GM21381 (cell line): ENCODE data around the gene SEBOX.
A peak's percentile ranks its signal among the peaks of the same experiment; 100 is the strongest.

ENCODE experiments used
- ATAC-seq: cut with Tn5 transposase; IDR thresholded peaks from one replicate; pipeline ENCODE4 v1.9.1; 2021; ENCODE audit warnings: mild to moderate bottlenecking, moderate library complexity; ENCODE audit not compliant: unreplicated experiment

Gene SEBOX

DNA sequence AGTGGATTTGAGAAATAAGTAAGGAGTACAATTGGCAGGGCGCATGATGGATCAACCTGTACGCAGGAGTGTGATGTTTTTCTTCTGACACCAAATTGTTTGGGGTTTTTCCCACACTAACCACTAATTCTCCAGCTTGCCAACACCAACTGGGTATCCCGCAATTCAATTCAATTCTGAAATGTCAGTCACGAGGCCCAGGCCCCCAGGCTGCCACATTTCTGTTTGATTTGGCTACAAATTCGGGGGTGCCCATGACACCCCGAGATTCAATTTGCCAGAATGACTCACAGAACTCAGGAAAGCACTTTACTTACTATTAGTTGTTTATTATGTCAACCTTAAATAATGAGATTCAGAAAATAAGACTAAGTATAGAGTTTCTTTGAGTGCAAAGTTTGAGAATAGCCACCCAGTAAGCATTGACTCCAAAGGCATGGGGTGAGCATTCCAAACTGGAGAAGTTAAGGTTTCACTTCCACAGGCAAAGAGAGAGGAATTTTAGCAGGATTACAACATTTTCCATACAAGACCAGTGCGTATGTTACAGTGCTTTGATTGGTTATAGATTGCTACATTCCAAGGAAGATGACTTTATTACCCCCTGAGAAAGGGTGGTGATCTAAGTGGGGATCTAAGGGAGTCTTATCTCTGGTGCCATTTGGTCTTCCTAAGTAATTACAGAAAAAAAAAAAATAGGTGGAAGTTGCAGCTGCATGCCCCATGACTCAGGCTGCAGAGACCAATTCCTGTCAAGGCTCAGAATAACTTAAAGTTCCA lies 29.5 kb upstream of the SEBOX start:
- ATAC-seq: no peak

DNA sequence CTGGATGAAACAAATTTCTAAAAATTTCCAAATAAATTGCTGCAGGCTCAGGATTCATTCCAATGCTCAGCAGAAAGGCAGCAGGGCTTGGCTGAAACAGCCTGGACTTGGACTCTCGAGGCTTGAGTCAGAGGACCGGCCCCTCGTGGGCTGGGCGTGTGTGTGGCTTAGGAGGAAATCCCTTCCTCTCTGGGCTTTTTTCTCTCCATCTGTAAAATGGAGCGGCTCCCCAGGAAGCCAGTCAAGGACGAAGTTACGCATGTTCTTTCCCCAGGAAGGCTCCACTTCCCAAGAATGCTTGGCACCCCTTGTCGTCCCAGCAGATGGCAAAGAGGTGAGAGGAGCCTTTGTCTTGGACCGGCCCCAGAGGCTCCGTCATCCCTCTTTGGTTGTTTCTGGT lies 27.5 kb upstream of the SEBOX start:
- ATAC-seq: no peak

DNA sequence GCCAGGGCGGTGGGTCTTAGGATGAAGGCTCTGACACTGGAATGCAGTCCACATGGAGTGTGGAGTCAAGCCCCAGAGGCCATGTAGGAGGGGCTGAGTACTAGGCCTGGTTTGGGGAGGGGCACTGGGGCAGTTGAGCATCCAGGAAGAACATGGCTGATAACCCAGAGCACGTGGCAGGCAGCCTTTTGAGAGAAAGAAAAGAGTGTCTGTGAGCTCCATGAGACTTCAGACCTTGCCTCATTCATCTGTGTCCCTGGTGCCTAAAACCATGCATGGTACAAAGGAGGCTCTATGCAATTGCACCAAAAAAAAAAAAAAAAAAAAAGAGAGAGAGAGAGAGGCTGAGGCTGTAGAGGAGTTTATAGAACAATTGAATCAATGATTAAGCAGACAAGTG lies 26.4 kb upstream of the SEBOX start:
- ATAC-seq: no peak

DNA sequence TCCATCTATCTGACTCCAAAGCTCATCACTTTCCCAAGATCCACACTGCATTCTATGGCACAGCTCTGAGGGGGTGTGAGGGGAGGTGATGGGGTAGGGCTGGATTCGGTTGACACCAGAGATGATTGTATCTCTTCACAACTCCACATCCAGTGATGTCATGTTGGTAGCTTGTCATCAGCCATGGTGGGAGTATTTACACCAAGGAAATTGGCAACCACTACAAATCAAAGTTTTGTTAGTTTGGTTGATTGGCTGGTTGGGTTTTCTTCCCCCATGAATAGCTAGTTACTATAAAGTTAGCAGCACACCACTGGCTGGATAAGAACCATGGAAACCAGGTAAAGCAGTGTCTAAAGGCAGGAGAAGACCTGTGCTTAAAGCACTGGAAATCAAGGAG lies 26.0 kb upstream of the SEBOX start:
- no peak for ATAC-seq

DNA sequence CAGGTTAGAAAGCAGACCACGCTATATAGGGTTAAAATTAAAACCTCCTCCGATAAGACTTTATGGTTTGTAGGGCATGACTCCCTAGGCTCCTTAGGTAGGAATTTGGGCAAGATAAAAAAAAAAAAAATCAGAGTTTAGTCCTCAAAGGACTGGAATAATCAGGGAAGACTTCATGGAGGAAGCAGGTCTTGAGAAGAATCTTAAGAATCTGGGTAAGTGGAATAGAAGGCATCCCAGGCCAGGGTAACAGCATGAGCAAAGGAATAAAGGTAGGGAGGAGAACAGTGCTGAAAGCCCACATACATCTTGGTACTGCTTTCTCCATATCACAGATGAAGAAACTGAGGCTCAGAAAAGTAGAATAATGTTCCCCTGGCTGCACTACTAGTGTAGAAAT lies 25.6 kb upstream of the SEBOX start:
- no peak for ATAC-seq

DNA sequence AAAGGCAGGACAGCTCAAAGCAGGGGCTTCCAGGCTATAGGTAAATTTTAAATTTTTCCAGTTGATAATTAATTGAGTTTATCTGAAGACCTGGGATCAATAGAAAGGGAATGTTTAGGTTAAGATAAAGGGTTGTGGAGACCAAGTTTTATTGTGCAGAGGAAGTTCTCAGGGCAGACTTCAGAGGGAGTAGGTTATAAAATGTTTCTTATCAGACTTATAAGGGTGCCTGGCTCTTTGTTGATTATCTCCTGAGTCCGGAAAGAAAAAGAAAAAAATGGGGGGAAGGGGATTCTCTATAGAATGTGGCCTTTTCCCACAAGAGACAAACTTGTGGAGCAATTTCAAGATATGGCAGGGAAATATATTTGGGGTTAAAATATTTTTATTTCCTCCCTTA lies 25.1 kb upstream of the SEBOX start:
- ATAC-seq: no peak

DNA sequence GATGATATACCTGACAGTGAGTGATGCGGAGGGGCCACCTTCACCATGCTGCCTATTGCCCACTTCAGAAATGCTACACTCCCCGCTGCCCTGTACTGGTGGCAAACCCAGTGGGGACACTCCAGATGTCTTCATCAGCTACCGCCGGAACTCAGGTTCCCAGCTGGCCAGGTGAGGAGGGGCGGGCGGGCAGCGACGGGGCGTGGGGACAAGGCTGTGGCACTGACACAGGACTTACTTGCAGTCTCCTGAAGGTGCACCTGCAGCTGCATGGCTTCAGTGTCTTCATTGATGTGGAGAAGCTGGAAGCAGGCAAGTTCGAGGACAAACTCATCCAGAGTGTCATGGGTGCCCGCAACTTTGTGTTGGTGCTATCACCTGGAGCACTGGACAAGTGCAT lies 23.1 kb upstream of the SEBOX start:
- ATAC-seq: no peak

DNA sequence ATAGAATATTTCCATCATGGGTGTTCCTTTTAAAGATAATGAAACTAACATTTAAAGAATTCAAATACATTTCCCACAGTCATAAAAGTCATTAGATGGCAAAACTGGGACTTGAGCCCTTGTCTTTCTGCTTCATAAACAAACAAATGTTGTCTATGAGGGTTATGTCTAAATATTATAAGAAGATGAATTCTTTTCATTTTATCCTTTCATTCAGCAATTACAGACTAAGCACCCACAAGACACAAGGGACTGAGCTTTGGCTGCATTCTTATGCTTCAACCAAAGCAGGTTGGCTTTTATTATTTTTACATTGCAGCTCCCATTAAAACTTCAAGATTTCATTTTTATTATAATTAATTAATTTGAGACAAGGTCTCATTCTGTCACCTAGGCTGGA lies 21.4 kb upstream of the SEBOX start:
- ATAC-seq: no peak

DNA sequence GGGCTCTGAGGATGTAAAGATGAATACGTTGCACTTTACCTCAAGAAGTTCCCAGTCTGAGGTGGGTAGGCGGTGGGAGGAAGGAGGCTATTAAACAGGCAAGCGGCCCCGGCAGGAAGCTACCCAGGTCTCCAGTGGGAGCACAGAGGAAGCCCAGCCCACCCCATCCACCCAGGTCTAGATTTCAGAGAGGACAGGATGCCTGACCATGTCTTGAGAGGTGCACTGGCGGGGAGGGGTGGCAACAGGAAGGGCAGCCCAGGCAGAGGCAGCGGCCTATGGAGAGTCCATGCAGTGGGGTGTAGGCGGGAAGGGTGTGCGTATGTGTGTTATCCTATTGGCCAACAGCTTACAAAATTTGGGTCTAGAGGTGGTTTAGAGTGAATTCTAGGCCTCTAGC lies 20.4 kb upstream of the SEBOX start:
- no peak for ATAC-seq

DNA sequence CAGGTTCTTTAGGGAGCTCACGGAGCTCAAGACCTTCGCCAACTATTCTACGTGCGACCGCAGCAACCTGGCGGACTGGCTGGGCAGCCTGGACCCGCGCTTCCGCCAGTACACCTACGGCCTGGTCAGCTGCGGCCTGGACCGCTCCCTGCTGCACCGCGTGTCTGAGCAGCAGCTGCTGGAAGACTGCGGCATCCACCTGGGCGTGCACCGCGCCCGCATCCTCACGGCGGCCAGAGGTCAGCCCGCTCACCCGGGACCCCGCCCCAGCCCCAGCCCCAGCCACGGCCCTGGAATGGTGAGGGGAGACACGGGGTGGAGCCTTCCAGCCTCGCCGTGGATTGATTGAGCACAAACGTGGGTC lies 20.0 kb upstream of the SEBOX start:
- ATAC-seq: no peak

DNA sequence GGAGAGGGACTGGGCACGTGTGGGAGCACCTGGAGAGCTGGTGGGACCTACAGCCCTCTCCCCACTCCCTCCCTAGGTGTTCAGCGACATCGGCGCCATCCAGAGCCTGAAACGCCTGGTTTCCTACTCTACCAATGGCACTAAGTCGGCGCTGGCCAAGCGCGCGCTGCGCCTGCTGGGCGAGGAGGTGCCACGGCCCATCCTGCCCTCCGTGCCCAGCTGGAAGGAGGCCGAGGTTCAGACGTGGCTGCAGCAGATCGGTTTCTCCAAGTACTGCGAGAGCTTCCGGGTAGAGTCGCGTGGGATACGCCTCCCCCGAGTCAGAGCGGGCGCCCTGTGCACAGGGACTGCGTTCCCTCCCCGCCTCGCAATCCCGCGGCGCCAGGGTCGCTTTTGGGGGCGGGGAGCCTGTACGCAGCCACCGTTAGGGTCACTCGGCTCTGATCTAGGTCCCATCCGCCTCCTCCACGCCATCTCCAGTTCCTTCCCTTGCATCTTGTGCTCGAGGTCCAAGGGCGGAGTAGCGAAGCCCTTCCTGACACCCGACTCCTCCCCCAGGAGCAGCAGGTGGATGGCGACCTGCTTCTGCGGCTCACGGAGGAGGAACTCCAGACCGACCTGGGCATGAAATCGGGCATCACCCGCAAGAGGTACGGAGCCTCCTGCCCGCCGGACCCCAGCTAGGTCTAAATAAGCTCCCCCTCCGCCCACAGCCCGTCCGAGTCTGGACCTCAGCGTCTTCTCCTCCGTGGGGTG lies 19.5 kb upstream of the SEBOX start:
- ATAC-seq: peak; percentile 66

DNA sequence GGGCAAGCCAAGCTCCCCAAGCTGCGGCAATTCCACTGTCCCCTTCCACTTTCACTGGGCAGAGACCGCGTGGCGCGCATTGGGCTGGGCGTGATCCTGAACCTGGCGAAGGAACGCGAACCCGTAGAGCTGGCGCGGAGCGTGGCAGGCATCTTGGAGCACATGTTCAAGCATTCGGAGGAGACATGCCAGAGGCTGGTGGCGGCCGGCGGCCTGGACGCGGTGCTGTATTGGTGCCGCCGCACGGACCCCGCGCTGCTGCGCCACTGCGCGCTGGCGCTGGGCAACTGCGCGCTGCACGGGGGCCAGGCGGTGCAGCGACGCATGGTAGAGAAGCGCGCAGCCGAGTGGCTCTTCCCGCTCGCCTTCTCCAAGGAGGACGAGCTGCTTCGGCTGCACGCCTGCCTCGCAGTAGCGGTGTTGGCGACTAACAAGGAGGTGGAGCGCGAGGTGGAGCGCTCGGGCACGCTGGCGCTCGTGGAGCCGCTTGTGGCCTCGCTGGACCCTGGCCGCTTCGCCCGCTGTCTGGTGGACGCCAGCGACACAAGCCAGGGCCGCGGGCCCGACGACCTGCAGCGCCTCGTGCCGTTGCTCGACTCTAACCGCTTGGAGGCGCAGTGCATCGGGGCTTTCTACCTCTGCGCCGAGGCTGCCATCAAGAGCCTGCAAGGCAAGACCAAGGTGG lies 16.3 kb upstream of the SEBOX start:
- no peak for ATAC-seq

DNA sequence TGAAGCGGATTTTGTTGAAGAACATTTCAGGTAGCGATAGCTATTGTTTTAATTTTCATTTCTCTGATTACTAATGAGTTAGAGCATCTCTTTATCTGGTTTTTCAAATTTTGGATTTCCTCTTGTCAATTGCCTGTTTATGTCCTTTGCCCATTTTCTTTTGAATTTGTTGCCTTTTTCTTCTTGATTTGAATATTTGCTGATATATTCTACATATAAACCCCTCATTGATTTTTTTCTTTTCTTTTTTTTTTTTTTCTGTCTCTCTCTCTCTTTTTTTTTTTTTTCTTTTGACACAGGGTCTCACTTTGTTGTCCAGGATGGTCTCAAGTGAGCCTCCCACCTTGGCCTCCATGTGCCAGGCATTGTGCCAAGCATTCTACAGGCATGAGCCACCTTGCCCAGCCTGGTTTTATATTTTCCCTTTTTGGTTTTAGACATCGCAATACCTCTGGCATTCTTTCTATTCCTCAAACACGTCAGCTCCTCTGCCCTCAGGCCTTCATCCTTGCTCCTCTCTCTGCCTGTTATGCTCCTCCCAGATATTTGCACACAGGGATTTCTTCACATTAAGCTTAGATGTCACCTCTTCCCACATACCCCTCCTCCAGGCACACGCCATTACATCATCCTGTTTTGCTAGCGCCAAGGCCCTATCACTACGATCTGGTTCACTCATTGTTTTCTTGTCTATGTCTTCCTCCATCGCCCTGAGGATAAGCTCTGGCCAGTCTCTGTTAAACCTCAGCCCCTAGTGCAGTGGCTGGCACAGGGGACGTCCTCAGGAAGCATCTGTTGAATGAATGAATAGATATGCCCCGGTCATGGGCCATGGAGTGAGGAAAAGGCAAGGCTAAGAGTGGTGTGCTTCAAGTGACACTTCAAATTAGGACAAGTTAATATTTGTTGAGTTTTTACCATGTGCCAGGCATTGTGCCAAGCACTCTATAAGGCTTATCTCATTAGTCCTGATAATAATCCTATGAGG lies 15.1 kb upstream of the SEBOX start:
- no peak for ATAC-seq

DNA sequence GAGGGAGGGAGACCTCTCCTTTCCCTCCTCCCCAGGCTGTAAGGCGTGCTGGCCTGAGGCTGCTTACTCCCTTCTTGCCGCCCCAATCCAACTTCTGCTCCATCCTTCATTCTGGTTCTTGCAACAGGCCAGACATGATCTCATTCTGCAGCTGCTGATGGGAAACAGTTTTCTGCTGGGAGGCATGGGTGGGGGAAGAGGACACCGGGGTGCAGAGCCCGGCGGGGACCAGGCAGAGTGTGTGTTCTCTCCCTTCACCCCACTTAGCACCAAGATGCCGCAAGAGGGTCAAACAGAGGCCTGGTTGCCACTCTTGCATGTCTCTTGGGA lies 7.9 kb upstream of the SEBOX start:
- no peak for ATAC-seq

DNA sequence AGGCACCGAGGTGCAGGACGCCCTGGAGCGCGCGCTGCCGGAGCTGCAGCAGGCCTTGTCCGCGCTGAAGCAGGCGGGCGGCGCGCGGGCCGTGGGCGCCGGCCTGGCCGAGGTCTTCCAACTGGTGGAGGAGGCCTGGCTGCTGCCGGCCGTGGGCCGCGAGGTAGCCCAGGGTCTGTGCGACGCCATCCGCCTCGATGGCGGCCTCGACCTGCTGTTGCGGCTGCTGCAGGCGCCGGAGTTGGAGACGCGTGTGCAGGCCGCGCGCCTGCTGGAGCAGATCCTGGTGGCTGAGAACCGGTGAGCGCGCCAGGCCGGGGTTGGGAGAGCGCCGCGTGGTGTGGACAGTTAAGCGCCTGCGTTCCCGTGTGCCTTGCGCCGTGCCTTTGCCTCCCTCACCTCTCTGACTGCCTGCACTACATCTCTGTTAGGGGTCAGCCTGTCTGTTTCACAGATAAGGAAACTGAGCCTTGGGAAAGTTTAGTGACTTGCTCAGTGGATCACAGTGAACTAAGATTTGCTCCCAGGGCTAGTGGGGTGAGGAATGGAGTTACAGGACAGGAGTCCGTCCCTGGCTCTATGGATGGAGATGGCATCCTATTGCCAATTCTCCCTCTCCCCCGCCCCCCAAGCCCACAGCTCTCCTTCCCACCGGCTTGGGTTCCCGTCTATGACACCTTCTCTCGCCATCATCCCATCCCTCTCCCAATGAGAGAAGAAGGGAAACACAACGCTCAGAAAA lies 7.4 kb upstream of the SEBOX start:
- ATAC-seq: no peak

DNA sequence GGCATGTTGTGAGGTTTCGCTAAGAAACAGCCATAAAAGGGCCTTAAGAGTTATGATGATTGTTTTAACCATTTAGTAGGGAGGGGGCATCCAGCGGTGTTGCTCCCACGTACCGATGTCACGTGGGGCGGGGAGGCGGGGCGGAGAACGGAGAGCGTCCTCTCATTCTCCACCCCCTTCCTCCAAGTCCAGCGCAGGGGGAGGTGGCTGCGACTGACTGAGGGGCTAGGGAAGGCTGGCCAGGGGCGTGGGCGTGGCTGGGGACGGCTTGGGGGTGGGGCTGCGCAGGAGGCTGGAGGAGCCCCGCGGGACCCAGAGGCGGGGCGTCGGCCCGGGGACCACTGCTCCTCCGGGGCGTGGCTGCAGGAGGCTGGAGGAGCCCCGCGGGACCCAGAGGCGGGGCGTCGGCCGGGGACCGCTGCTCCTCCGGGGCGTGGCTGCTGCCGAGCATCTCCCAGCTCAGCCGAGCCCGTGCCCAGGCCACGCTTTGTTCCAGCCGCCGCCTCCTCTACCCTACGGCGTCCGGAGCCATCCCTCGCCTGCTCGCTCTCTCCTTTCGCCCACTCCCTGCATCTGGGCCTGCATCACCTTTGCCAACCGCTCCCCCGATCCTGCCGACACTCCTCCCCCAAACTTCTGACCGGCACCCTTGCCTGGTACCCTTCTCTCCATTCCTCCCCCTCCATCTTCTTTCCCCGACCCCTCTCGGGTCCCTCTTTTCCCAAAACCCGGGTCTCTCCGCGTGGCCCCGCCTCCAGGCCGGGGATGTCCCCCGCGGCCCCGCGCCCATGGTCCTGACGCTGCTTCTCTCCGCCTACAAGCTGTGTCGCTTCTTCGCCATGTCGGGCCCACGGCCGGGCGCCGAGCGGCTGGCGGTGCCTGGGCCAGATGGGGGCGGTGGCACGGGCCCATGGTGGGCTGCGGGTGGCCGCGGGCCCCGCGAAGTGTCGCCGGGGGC lies 6.5 kb upstream of the SEBOX start, which contains the start of gene SARM1:
SARM1 (plus strand) TSS at position 450 of the 958 bp plus-strand sequence; CDS start at position 789, 339 bp downstream.
- peak; percentile 59 for ATAC-seq

DNA sequence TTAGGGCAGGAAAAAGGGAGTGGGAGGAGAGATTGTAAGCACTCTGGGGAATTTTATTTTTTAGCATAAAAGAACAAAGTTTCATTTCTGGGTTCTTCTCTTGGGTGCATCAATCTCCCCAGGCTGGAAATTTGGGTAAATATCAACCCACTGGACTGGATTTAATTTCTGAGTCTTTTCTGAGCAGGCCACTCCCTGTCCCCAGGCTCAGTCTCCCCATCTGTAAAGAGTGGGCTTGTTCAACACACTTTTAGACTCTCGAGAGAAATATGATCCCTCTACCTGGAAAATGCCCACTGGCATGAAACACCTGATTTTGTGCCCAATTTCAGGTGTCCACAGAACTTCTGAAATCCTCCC lies 5.7 kb upstream of the SEBOX start:
- no peak for ATAC-seq

DNA sequence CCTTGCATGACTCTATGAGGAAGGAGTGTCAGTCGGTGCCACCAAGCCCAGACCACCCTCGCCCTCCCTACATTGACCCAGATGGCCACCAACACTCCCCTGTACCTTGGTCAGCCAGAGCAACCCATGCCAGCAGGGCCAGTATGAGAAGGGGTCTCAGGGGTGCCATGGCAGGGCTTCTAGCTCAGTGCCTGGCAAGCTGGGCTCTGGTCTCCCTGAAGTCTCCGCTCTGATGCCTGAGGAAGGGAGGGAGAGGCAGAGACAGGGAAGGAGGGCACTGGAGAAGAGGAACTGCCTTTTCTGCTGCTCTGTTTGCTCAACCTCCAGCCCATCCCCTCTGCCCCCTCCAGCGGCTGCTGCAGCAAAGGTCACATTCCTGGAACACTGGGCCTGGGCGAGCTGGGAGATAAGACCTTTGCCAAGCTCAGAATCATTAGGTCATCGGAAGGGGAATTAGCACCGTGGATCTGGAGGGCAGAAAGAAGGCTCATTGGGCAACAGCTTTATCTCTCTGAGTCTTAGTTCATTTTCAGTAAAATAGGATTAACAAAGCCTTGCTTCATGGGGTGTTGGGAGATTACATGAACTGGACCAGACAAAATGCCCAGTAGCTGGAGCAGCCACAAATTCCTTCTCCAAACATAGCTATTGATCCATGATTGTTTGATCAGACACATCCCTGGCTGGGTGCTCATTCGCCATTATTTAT lies 5.2 kb upstream of the SEBOX start, which contains the start of gene VTN:
VTN (minus strand) TSS at position 273 of the 709 bp plus-strand sequence; CDS start at position 169, 104 bp downstream.
- ATAC-seq: no peak
